Mesenchymal stem cell (in vitro differentiated cells and primary cell): ENCODE measurements around the gene KLHL18.

ENCODE experiments used
- DNase-seq: peaks from one replicate; pipeline ENCODE4 v3.0.0-alpha.2; 2013
- H2AFZ ChIP-seq: one replicate; pipeline ENCODE4 v1.6.1; 2013; ENCODE audit warnings: low read depth, mild to moderate bottlenecking, control low read depth, inconsistent platforms, low read length, moderate library complexity
- H2AK5ac ChIP-seq: 2 replicates; pipeline ENCODE4 v1.6.1; 2013; ENCODE audit warnings: low read length, moderate library complexity, mild to moderate bottlenecking, inconsistent platforms; ENCODE audit not compliant: severe bottlenecking
- H2BK120ac ChIP-seq: one replicate; pipeline ENCODE4 v1.6.1; 2013; ENCODE audit warnings: low read depth, mild to moderate bottlenecking, inconsistent platforms, low read length, moderate library complexity
- H2BK12ac ChIP-seq, 2 experiments: one replicate each; pipeline ENCODE4 v1.6.1; 2013; ENCODE audit warnings: inconsistent platforms in 2 of 2, low read length in 2 of 2, mild to moderate bottlenecking in 2 of 2, moderate library complexity in 2 of 2, control low read depth in 1 of 2
- H2BK15ac ChIP-seq: one replicate; pipeline ENCODE4 v1.6.1; 2013; ENCODE audit warnings: mild to moderate bottlenecking, low read depth, inconsistent platforms; ENCODE audit not compliant: poor library complexity, severe bottlenecking
- H2BK5ac ChIP-seq: 2 replicates; pipeline ENCODE4 v1.6.1; 2013; ENCODE audit warnings: low read depth, mild to moderate bottlenecking, low read length, control low read depth, inconsistent platforms; ENCODE audit not compliant: poor library complexity, severe bottlenecking
- H3K14ac ChIP-seq, 2 experiments: one replicate each; pipeline ENCODE4 v1.6.1; 2013; ENCODE audit warnings: inconsistent platforms in 2 of 2, low read length in 2 of 2, control low read depth in 1 of 2, mild to moderate bottlenecking in 1 of 2, moderate library complexity in 1 of 2
- H3K18ac ChIP-seq, 2 experiments: one replicate each; pipeline ENCODE4 v1.6.1; 2013; ENCODE audit warnings: inconsistent platforms in 2 of 2, low read length in 2 of 2, control low read depth in 1 of 2, low read depth in 1 of 2, mild to moderate bottlenecking in 1 of 2
- H3K23ac ChIP-seq, 2 experiments: one replicate each; pipeline ENCODE4 v1.6.1; 2013; ENCODE audit warnings: inconsistent platforms in 2 of 2, low read length in 2 of 2, mild to moderate bottlenecking in 2 of 2, moderate library complexity in 2 of 2, control low read depth in 1 of 2
- H3K27ac ChIP-seq: 2 replicates; pipeline ENCODE4 v1.5.1; 2013; ENCODE audit warnings: mild to moderate bottlenecking, moderate library complexity, low read length, control low read depth, inconsistent platforms; ENCODE audit not compliant: poor library complexity, severe bottlenecking
- H3K27me3 ChIP-seq, 2 experiments: 2 replicates each; pipeline versions ENCODE4 v1.6.1 to v1.7.0; 2013; ENCODE audit warnings: low read length in 2 of 2, mild to moderate bottlenecking in 2 of 2, moderate library complexity in 2 of 2, control low read depth in 1 of 2, inconsistent platforms in 1 of 2; ENCODE audit not compliant: control insufficient read depth in 1 of 2, insufficient read depth in 1 of 2
- H3K36me3 ChIP-seq, 2 experiments: 2 replicates each; pipeline versions ENCODE4 v1.6.1 to v1.7.0; 2013; ENCODE audit warnings: low read length in 2 of 2, control low read depth in 1 of 2, inconsistent platforms in 1 of 2, low read depth in 1 of 2, mild to moderate bottlenecking in 1 of 2; ENCODE audit not compliant: insufficient read depth in 2 of 2, control insufficient read depth in 1 of 2
- H3K4ac ChIP-seq, 2 experiments: one replicate each; pipeline ENCODE4 v1.6.1; 2013; ENCODE audit warnings: inconsistent platforms in 2 of 2, low read length in 2 of 2, mild to moderate bottlenecking in 2 of 2, moderate library complexity in 2 of 2, control low read depth in 1 of 2, low read depth in 1 of 2
- H3K4me1 ChIP-seq: 2 replicates; pipeline ENCODE4 v1.6.1; 2013; ENCODE audit warnings: low read depth, low read length, control low read depth; ENCODE audit not compliant: control insufficient read depth, insufficient read depth
- H3K4me2 ChIP-seq: 2 replicates; pipeline ENCODE4 v1.6.1; 2013; ENCODE audit warnings: low read length, mild to moderate bottlenecking, inconsistent platforms; ENCODE audit not compliant: poor library complexity, severe bottlenecking
- H3K4me3 ChIP-seq, 2 experiments: 2 replicates each; pipeline versions ENCODE4 v1.5.1 to v1.7.0; 2013; ENCODE audit warnings: low read length in 2 of 2, mild to moderate bottlenecking in 2 of 2, control low read depth in 1 of 2, low read depth in 1 of 2; ENCODE audit not compliant: insufficient read depth in 1 of 2
- H3K79me1 ChIP-seq: replicated peaks from 2 replicates; pipeline ENCODE4 v1.6.1; 2013; ENCODE audit warnings: mild to moderate bottlenecking, control low read depth, low read length, inconsistent platforms; ENCODE audit not compliant: poor library complexity, severe bottlenecking
- H3K9ac ChIP-seq: 2 replicates; pipeline ENCODE4 v1.7.0; 2013; ENCODE audit warnings: mild to moderate bottlenecking, low read length, moderate library complexity
- H3K9me3 ChIP-seq: 2 replicates; pipeline ENCODE4 v1.7.0; 2013; ENCODE audit warnings: mild to moderate bottlenecking, low read length; ENCODE audit not compliant: control insufficient read depth
- H4K8ac ChIP-seq: one replicate; pipeline ENCODE4 v1.6.1; 2013; ENCODE audit warnings: inconsistent platforms, mild to moderate bottlenecking, low read length, moderate library complexity
- H4K91ac ChIP-seq: one replicate; pipeline ENCODE4 v1.6.1; 2013; ENCODE audit warnings: mild to moderate bottlenecking, low read length, inconsistent platforms
- WGBS: methylation state at CpG from one replicate; pipeline ENCODE4 v1.1.7; 2013; ENCODE audit warnings: mixed read lengths; 5-methylcytosine and 5-hydroxymethylcytosine counted together

The KLHL18 gene

GRCh38 chr3:47244531-47245100, 38.1 kb upstream of the KLHL18 start:
- H3K79me1 ChIP-seq: no peaks in the 10 kb centered on the region
- H3K4me3 ChIP-seq: no peak overlapping the region
- WGBS: 89% methylated on average over 10 of the region's 10 CpGs
- no peak overlapping the region for H3K14ac ChIP-seq
- no peak overlapping the region for H4K91ac ChIP-seq
- H3K4ac ChIP-seq: no peak overlapping the region
- no peak overlapping the region for H2AK5ac ChIP-seq
- H3K27ac ChIP-seq: no peak overlapping the region
- H3K36me3 ChIP-seq: peaks cover 0 to 8% of the 10 kb centered on the region in 2 experiments
- H3K4me2 ChIP-seq: no peak overlapping the region
- no peak for DNase-seq
- H2BK15ac ChIP-seq: no peak overlapping the region
- no peak overlapping the region for H2AFZ ChIP-seq
- H2BK12ac ChIP-seq: no peak overlapping the region
- no peak overlapping the region for H4K8ac ChIP-seq
- peaks cover 0 to 5% of the 10 kb centered on the region in 2 experiments for H3K27me3 ChIP-seq
- H3K18ac ChIP-seq: no peak overlapping the region
- no peak overlapping the region for H3K9ac ChIP-seq
- no peaks in the 10 kb centered on the region for H3K9me3 ChIP-seq
- H3K4me1 ChIP-seq: peaks cover 2% of the 10 kb centered on the region
- no peak overlapping the region for H3K23ac ChIP-seq
- H2BK120ac ChIP-seq: no peak overlapping the region
- H2BK5ac ChIP-seq: no peak overlapping the region

- Histone ChIP-seq H4K8ac (no peak overlapping the region), H3K9me3 (no peaks in the 10 kb centered on the region), H3K4me1 (peaks cover 2% of the 10 kb centered on the region), H3K27me3 (peaks cover 0 to 5% of the 10 kb centered on the region in 2 experiments), H3K27ac (no peak overlapping the region), H3K4me2 (no peak overlapping the region), H3K14ac (no peak overlapping the region), H2AFZ (no peak overlapping the region), H2BK15ac (no peak overlapping the region), H2BK120ac (no peak overlapping the region), H3K79me1 (no peaks in the 10 kb centered on the region), H3K18ac (no peak overlapping the region), H3K4ac (no peak overlapping the region), H3K4me3 (no peak overlapping the region), H2BK5ac (no peak overlapping the region), H3K23ac (no peak overlapping the region), H3K9ac (no peak overlapping the region), H2BK12ac (no peak overlapping the region), H3K36me3 (peaks cover 0 to 4% of the 10 kb centered on the region in 2 experiments), H2AK5ac (no peak overlapping the region), H4K91ac (no peak overlapping the region)
- WGBS: 97% methylated on average over 2 of the region's 2 CpGs
- DNase-seq: no peak
These were observed 37.5 kb upstream of the KLHL18 start for GRCh38 chr3:47245271-47245670.

GRCh38 chr3:47247131-47248064, 35.3 kb upstream of the KLHL18 start:
- WGBS: 88% methylated on average over 13 of the region's 14 CpGs
- no peak overlapping the region for H2BK5ac ChIP-seq

GRCh38 chr3:47250309-47251060, 32.3 kb upstream of the KLHL18 start:
- H3K27me3 ChIP-seq: peaks cover 0 to 5% of the 10 kb centered on the region in 2 experiments
- H3K36me3 ChIP-seq: no peaks in the 10 kb centered on the region
- no peak overlapping the region for H2BK5ac ChIP-seq
- no peak overlapping the region for H2AFZ ChIP-seq
- no peak overlapping the region for H3K4me3 ChIP-seq
- H3K4ac ChIP-seq: no peak overlapping the region
- H3K23ac ChIP-seq: no peak overlapping the region
- no peaks in the 10 kb centered on the region for H3K9me3 ChIP-seq
- peak; percentile 40 for DNase-seq
- no peak overlapping the region for H3K14ac ChIP-seq
- H4K8ac ChIP-seq: no peak overlapping the region
- no peak overlapping the region for H2BK15ac ChIP-seq
- no peak overlapping the region for H3K4me2 ChIP-seq
- H4K91ac ChIP-seq: no peak overlapping the region
- H3K4me1 ChIP-seq: no peaks in the 10 kb centered on the region
- no peak overlapping the region for H3K27ac ChIP-seq
- H3K18ac ChIP-seq: no peak overlapping the region
- no peak overlapping the region for H2BK12ac ChIP-seq
- H3K79me1 ChIP-seq: no peaks in the 10 kb centered on the region
- no peak overlapping the region for H2BK120ac ChIP-seq
- no peak overlapping the region for H3K9ac ChIP-seq
- H2AK5ac ChIP-seq: no peak overlapping the region
- 85% methylated on average over 6 of the region's 7 CpGs for WGBS

More at GRCh38 chr3:47247131-47248064, 35.3 kb upstream of the KLHL18 start:
- no peak overlapping the region for H2AFZ ChIP-seq
- H2BK15ac ChIP-seq: no peak overlapping the region
- no peak overlapping the region for H3K23ac ChIP-seq
- peaks cover 0 to 5% of the 10 kb centered on the region in 2 experiments for H3K27me3 ChIP-seq
- H3K14ac ChIP-seq: no peak overlapping the region
- no peak overlapping the region for H3K4me3 ChIP-seq
- no peaks in the 10 kb centered on the region for H3K79me1 ChIP-seq
- no peak overlapping the region for H3K4me2 ChIP-seq
- no peak overlapping the region for H3K4ac ChIP-seq
- H3K9me3 ChIP-seq: no peaks in the 10 kb centered on the region
- H3K36me3 ChIP-seq: no peaks in the 10 kb centered on the region
- no peak overlapping the region for H2AK5ac ChIP-seq
- no peak overlapping the region for H2BK12ac ChIP-seq
- DNase-seq: no peak
- H4K8ac ChIP-seq: no peak overlapping the region
- no peak overlapping the region for H4K91ac ChIP-seq
- no peak overlapping the region for H2BK120ac ChIP-seq
- H3K27ac ChIP-seq: no peak overlapping the region
- no peaks in the 10 kb centered on the region for H3K4me1 ChIP-seq
- no peak overlapping the region for H3K18ac ChIP-seq
- no peak overlapping the region for H3K9ac ChIP-seq
